Measurements from ENCODE around the gene EIF4H.

The EIF4H gene

DNA sequence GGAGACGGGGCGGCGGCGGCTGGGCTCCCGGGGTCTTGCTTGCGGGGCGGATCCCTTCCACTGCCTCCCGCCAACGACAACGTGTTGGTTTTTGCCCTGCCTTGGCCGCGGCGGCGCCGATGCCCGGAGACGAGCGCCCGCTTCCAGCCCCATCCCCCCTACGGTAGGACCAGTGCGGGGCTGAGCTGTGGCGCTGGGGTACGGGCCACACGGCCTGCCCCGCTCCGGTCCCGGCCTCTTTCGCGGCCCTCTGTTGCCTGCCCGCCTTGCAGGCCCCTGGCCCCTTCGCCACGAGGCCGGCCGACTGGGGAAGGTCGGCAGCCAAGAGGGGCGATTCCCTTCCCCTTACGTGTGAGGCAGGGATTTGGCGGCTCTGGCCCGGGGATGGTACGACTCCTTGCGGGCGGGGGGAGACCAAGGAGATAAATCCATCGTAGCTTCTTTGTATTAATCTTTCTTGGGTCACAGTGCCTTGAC, 488 bp downstream of the EIF4H start:
- in situ Hi-C loops (cut with MboI; ENCODE audit: low sequenced_read_pairs) = loop anchor here (25.0 kb wide), 1 partner anchor 312 kb away; the partner anchor contains the start of gene TMEM270

DNA sequence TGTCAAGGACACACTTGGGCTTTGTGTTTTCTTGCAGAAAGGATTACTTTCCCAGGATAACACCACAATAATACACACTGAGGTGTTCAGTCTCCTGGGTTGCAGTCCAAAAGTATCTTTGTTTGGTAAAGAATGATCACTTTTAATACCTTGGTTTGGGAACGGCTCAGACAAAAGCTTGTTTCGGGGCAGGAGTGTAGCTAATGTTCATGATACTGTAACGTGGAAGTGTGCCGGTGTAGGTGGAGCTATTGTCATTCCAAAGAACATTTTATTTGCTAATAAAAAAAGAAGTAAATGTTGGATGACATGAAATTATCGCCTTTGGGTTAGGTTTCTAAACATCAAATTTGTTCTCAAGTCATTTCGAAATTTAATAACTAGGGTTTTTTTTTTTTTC, 1.2 kb downstream of the EIF4H start:
- in situ Hi-C loops (cut with MboI; ENCODE audit: low sequenced_read_pairs) = loop anchor here (25.0 kb wide), 1 partner anchor 313 kb away; the partner anchor contains the start of gene TMEM270

DNA sequence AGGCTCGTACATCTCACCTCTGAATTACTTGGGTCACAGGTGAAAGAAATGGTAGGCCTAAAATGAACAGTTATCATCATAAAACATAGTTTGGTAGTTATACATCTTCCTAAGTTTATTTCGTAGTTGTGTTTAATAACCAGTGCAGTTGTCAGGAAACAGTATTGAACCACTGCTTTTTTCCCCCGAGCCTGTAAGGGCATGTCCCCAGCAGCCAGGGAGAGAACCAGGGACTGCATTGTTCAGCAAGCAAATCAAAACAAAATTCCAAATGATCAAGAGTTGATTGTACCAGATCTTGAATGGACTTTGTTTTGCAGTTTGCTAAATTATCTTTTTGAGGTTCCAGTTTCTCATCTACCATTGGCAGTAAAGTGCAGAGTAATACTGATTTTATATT, 2.4 kb downstream of the EIF4H start:
- in situ Hi-C loops (cut with MboI; ENCODE audit: low sequenced_read_pairs) = loop anchor here (25.0 kb wide), 1 partner anchor 314 kb away; the partner anchor contains the start of gene TMEM270

DNA sequence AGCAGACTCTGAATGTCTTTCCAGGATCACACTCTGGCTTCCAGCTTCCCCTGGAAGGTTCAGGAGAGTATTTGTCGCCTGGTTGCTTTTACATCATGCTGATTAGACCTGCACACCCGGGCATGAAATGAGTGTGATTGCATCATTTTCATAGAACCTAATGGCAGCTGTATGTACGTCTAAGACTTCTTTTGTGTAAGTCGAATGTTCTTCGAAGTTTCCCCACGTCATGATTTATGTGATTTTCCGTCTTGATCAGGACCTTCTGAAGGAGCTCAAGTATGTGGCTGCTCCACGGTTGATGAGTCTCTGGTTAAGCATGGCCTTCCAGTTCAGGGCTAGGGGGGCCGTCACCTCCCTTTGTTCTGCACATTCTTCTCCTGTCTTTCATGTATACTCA, 4.5 kb downstream of the EIF4H start:
- in situ Hi-C loops (cut with MboI; ENCODE audit: low sequenced_read_pairs) = loop anchor here (25.0 kb wide), 1 partner anchor 316 kb away; the partner anchor contains the start of gene TMEM270

DNA sequence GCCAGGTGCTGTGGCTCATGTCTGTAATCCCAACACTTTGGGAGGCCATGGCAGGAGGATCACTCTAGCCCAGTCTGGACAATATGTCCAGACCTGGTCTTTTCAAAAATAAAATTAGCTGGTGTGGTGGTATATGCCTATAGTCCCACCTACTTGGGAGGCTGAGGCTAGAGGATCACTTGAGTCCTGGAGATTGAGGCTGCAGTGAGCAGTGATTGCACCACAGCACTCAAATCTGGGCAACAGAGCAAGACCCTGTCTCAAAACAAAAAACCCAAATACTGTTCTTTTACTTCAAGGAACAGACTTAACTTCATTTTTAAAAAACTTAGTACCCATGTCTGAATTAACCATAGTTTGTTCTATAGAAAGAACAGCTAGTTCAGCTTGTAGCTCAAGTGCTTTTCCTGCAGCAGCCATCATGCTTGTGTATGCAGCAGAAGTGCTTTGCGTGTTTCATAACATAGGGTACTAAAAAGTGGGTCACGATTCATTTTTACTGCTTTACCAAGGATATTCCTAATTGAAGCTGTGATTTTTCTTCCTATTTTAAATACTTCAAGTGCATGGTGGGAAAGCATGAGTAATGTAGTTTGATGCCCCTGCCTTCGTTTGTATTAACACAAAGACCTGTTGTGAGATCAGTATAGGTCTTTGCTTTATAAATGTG, 5.9 kb downstream of the EIF4H start:
- in situ Hi-C loops (cut with MboI; ENCODE audit: low sequenced_read_pairs) = loop anchor here (25.0 kb wide), 1 partner anchor 318 kb away; the partner anchor contains the start of gene TMEM270

DNA sequence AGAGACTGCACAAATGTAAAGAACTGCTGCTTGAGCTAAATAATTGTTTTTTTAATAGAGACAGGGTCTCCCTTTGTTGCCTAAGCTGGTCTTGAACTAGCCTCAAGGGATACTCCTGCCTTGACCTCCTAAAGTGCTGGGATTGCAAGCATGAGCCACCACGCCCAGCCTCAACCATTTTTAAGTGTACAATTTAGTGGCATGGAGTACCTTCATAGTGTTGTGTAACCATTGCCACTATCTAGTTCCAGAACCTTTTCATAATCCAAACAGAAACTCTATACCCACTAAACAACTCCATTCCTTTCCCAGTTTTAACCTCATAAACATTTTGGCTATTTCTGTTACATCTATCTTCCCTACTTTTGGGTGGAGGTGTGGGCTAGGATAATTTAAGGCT, 6.7 kb downstream of the EIF4H start:
- in situ Hi-C loops (cut with MboI; ENCODE audit: low sequenced_read_pairs) = loop anchor here (25.0 kb wide), 1 partner anchor 319 kb away; the partner anchor contains the start of gene TMEM270

DNA sequence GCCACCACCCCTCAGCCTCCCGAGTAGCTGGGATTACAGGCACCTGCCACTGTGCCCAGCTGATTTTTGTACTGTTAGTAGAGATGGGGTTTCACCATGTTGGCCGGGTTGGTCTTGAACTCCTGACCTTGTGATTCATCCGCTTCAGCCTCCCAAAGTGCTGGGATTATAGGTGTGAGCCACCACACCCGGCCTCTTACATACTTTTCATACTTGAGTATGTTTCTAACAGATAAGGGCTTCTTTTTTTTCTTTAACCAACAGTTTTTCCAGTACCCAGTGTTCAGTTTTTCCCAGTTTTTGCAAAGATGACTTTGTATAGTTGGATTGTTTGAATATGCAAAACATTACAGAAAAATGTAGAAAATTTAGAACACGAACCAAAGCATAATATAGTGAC, 7.7 kb downstream of the EIF4H start:
- in situ Hi-C loops (cut with MboI; ENCODE audit: low sequenced_read_pairs) = loop anchor here (25.0 kb wide), 1 partner anchor 320 kb away; the partner anchor contains the start of gene TMEM270

DNA sequence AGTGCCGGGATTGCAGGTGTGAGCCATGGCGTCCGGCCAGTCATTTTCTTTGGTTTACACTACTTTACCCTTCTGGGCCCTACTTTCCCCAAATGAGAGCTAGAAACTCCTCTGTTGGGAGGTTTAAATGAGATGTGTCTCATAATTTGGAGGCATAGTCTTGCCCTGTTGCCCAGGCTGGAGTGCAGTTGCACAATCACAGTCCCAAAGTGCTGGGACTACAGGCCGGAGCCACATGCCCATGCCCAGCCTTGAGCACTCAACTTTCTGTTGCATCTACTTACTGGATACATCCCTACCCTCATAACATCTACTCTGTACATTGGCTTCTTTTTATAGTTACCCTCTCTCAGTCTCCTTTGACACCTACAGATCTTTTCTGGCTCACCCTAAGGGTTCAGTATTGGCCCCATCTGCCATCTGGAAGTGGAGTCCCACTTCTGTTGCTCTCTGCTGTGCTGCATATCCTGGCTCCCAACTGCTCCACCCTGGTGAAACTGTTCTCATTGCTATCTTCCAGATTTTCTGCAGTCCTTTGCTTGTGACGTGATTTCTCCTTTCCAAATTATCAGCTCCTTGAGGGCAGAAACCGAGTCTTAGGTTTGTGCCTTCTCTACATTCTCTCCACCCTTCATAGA, 8.4 kb downstream of the EIF4H start:
- in situ Hi-C loops (cut with MboI; ENCODE audit: low sequenced_read_pairs) = loop anchor here (25.0 kb wide), 1 partner anchor 320 kb away; the partner anchor contains the start of gene TMEM270

DNA sequence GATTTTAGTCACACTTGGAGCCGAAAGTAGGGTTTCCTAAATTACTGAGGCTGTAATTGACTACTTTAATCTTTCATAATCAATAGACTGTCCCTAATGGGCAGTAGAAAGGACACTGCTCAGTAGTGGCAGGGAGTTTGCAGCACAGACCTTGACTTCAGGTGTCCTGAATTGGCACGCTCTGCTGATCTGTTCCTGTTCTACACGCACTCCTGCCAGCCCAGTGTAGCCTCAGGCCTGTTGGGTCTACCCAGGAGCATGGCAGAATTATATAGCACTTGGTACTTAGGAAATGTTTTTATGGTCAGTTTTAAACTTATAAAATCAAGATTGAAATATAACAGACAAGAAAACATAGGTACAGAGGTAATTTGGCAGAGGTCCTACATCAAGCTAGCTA, 9.0 kb downstream of the EIF4H start:
- in situ Hi-C loops (cut with MboI; ENCODE audit: low sequenced_read_pairs) = loop anchor here (25.0 kb wide), 1 partner anchor 321 kb away; the partner anchor contains the start of gene TMEM270

DNA sequence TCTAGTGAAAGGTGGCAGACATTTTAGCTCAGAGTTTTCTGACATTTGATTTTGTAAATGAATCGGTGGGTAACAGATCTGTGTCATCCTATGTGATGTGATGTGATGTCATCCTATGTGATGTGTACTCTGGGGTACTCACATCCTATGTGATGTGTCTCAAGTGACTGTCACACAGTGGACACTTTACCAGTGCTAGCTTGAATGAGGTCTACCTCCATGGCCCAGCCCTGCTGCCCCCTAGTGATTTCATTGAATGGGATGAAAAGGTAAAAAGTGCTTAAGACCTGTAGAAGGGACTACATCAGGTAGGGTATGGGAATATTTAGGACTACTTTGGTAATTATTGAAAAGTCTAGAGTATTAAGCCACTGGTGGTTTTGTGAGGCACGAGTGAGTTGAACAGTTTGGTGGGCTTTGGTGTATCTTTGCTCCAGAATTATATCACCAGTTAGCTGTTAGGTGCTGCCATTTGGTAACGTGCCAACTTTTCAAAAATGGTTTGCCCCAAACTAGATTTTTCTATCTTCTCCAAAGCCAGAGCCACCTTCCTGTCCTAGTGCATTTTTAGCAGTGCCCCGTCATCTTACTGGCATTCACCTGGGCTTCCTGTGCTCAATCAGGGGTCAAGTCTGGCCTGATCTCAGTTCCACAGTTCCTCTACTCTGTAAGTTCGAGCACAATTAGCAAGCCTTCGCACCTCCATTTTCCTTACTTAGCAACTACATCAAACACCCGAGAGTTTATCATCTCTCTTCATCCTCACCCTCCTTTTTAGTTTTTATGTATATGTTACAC, 9.7 kb downstream of the EIF4H start:
- in situ Hi-C loops (cut with MboI; ENCODE audit: low sequenced_read_pairs) = loop anchor here (25.0 kb wide), 1 partner anchor 322 kb away; the partner anchor contains the start of gene TMEM270

DNA sequence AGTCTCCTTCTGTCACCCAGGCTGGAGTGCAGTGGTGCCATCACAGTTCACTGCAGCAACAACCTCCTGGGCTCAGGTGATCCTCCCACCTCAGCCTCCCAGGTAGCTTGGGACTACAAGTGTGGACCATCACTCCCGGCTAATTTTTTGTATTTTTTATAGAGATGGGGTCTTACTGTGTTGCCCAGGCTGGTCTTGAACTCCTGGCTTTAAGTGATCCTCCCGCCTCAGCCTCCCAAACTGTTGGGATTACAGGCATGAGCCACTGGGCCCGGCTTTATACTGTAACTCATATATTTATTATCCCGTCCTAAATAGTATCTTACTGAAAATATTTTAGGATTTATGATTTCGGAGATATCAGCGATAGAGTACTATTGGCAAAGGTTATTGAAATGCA, 10.9 kb downstream of the EIF4H start:
- in situ Hi-C loops (cut with MboI; ENCODE audit: low sequenced_read_pairs) = loop anchor here (25.0 kb wide), 1 partner anchor 323 kb away; the partner anchor contains the start of gene TMEM270

DNA sequence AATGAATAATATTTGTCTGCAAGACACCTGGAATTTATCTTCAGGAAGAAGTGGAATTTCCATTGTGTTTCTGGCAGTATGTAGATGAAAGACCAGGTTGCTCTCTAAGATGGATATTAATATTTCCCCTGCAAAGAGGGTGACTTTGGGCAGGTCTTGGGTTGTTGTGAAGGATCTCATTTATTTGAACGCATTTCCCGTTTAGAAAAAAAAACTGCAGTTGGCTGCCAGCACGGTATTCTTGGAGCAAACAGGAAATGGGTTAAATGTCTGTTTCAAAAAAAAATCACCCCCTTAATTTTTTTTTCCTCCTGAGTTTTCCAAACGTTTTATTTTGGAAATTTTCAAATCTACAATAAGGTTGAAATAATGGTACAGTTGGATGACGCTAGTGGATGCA, 11.5 kb downstream of the EIF4H start:
- in situ Hi-C loops (cut with MboI; ENCODE audit: low sequenced_read_pairs) = loop anchor here (25.0 kb wide), 1 partner anchor 323 kb away; the partner anchor contains the start of gene TMEM270

DNA sequence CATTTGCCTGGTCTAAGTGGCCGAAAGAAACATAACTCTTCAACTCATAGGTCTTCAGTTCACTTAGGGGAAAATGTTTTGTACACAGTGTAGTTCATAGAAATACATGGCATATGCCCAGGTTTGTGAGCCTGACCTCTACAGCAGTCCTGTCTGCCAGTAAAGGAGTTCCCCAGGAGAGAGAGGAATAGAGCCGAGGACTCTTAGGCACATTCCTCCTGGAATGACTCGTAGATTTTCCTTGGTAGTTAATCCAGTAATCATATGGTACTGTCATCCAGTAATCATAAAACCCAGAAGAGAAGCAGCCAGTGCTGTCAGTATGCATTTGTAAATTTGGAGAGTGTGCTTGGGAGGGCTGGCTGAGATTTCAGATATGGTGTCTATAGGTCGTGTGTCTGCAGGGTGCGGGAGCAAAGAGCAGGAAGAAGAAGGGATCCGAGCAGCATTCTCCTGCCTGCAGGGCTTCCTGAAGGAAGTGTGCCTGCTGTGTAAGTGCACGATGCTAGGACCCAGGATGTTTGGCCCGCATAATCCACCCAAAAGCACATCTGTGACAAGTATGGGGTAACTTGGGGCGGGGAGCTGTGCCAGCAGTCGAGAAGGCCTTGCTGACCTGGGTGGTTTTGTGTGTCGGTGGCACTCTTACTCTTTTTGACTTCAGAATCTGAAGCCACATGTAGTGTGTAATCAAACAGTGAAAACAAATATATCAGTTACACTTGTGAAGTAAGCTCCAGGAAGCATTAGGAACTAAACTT, 13.9 kb downstream of the EIF4H start:
- in situ Hi-C loops (cut with MboI; ENCODE audit: low sequenced_read_pairs) = loop anchor here (25.0 kb wide), 1 partner anchor 326 kb away; the partner anchor contains the start of gene TMEM270

DNA sequence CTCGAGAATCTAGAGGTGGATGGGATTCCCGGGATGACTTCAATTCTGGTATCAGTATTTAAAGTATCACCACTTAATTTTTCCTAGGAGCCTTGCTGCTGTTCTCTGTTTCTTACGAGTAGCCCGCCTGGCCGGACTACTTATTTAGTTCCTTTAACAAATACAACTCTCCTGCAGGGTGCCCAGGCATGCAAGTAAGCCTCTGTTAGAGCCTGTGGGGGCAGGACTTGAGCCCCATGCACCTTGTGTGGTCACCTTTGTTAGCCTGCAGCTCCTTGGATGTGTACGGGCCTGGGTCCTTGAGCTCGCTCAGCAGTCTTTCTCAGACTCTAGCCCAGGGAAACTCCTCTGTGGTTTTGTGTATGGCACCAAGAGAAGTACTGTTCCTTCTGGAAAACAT, 16.1 kb downstream of the EIF4H start:
- in situ Hi-C loops (cut with MboI; ENCODE audit: low sequenced_read_pairs) = loop anchor here (25.0 kb wide), 1 partner anchor 328 kb away; the partner anchor contains the start of gene TMEM270

DNA sequence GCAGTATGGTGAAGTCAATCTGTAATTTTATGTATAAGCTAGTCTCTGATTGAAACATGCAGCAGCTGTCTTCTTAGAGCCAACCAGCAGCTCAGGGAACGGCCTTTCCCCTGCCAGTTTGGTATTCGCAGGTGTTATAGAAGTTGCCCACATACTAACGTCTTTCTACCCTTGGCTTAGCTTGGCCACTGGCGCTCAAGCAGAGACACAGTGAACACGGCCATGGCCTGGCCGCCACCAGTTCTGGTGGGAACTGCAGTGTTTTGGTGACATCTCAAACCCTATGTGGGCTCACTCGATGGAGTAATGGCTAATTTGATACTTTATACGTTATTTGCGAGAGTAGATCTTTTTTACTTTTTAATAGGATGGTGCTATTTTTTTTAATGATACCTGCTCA, 17.1 kb downstream of the EIF4H start:
- in situ Hi-C loops (cut with MboI; ENCODE audit: low sequenced_read_pairs) = loop anchor here (25.0 kb wide), 1 partner anchor 329 kb away; the partner anchor contains the start of gene TMEM270

DNA sequence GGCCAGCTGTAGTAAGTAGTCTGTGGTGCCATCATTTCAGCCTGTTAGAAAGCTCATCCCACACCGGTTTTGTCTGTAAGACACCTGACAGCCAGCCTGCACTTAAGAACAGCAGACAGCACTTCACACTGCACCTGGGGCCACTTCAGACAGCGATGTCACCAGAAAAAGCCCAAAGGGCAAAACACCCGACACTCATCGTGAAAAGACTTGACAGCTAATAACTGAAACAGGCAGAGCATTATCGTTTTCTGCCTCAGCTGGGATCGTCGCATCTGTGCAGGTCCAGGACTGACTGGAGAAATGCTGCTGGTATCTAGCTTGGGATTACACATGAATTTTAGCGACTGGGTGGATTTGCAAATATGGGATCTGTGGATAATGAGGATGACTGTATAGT, 18.9 kb downstream of the EIF4H start:
- in situ Hi-C loops (cut with MboI; ENCODE audit: low sequenced_read_pairs) = loop anchor here (25.0 kb wide), 1 partner anchor 331 kb away; the partner anchor contains the start of gene TMEM270

DNA sequence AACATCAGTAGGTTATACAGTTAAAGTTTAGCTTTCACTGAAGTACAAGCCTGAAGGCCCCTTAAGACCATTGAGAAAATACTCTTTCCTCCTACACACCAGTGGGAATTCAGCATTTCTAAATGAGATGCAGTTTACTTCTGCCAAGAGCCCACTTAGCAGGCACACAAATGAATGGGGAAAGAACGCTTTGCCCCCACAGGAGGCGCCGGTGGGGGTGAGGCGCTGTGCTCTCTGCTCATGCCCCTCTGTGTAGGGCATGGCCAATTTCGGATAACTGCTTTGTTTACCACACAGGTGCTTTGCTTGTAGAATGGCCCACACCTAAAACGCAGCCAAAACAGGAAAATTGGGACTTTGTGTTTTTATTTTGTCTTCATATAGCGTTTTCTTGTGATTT, 19.8 kb downstream of the EIF4H start:
- in situ Hi-C loops (cut with MboI; ENCODE audit: low sequenced_read_pairs) = loop anchor here (25.0 kb wide), 1 partner anchor 332 kb away; the partner anchor contains the start of gene TMEM270

DNA sequence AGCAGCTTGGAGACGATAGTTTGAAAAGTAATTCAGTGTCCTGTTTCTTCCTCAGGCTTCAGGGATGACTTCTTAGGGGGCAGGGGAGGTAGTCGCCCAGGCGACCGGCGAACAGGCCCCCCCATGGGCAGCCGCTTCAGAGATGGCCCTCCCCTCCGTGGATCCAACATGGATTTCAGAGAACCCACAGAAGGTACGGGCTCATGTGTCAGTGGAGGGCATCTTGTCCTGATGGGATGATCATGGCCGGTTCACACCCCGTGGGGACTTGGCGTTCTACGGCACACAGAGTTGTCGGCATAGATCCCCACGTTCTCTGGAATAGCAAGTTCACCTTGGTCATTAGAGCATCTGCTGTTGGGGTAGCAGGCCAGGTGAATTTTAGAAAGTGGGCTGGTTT, 20.5 kb downstream of the EIF4H start:
- in situ Hi-C loops (cut with MboI; ENCODE audit: low sequenced_read_pairs) = loop anchor here (25.0 kb wide), 1 partner anchor 332 kb away; the partner anchor contains the start of gene TMEM270

DNA sequence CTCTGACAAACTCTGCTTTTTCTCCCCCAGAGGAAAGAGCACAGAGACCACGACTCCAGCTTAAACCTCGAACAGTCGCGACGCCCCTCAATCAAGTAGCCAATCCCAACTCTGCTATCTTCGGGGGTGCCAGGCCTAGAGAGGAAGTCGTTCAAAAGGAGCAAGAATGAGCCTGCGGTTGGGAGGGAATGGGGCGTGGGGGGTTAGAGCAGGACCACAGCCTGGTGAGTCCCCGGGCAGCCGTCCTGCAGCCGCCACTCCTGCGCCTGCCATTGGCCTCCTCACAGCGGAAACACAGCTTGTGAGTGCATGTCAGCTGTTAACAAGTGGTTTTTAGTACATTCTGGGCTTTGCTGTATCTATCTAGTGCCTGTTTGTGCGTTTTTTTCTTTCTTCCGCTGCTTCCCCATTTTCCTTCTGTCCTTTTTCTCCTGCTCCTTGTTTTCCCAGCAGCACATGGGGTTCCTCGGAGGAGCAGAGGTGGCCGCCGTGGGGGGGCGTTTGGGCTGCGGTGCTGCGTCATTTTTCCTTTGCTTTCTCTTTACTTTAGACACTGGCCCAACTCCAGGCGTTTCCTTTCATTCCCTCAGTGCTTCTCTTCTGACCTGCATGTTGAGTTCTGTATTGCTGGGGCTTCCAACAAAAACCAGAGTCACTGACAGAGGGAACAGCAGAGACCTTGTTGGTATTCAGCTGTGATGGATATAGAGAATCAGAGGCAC, 21.1 kb downstream of the EIF4H start:
- in situ Hi-C loops (cut with MboI; ENCODE audit: low sequenced_read_pairs) = loop anchor here (25.0 kb wide), 1 partner anchor 333 kb away; the partner anchor contains the start of gene TMEM270
